ENCODE data around the gene LRRC1.

- TF ChIP-seq, protein P1, sequence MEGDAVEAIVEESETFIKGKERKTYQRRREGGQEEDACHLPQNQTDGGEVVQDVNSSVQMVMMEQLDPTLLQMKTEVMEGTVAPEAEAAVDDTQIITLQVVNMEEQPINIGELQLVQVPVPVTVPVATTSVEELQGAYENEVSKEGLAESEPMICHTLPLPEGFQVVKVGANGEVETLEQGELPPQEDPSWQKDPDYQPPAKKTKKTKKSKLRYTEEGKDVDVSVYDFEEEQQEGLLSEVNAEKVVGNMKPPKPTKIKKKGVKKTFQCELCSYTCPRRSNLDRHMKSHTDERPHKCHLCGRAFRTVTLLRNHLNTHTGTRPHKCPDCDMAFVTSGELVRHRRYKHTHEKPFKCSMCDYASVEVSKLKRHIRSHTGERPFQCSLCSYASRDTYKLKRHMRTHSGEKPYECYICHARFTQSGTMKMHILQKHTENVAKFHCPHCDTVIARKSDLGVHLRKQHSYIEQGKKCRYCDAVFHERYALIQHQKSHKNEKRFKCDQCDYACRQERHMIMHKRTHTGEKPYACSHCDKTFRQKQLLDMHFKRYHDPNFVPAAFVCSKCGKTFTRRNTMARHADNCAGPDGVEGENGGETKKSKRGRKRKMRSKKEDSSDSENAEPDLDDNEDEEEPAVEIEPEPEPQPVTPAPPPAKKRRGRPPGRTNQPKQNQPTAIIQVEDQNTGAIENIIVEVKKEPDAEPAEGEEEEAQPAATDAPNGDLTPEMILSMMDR (conservative IDR thresholded peaks at IDR 0.05; ENCODE audit: low read depth in 2 of 2): no peak
- TF ChIP-seq, protein P2, sequence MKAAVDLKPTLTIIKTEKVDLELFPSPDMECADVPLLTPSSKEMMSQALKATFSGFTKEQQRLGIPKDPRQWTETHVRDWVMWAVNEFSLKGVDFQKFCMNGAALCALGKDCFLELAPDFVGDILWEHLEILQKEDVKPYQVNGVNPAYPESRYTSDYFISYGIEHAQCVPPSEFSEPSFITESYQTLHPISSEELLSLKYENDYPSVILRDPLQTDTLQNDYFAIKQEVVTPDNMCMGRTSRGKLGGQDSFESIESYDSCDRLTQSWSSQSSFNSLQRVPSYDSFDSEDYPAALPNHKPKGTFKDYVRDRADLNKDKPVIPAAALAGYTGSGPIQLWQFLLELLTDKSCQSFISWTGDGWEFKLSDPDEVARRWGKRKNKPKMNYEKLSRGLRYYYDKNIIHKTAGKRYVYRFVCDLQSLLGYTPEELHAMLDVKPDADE (IDR thresholded peaks at IDR 0.05): no peak
- TF ChIP-seq EZH2 (IDR thresholded peaks at IDR 0.05; ENCODE audit: low read depth, unreplicated experiment) (no peak), POLR2AphosphoS5 (IDR thresholded peaks at IDR 0.05; ENCODE audit: low read depth) (no peak), REST (IDR thresholded peaks at IDR 0.05; ENCODE audit: unreplicated experiment) (no peak), CREB1 (CRISPR knock-in tag; IDR thresholded peaks at IDR 0.05; ENCODE audit: low read depth) (no peak), JUNB (IDR thresholded peaks at IDR 0.05; ENCODE audit: unreplicated experiment) (no peak)
Observed at GRCh38 chr6:53877151-53877550, 82.3 kb downstream of the LRRC1 start.
